DND-41 (cell line): ENCODE measurements around the gene TARDBP.
"Not testable (repeated sequence)": the region's sequence is repeated elsewhere in the genome, so short reads cannot be mapped to it uniquely, and the experiment has no call there.

Experiments
- ATAC-seq: fragments of 200-7000 bp; cut with Tn5 transposase; 3 replicates; pipeline ENCODE4 v1.9.1; 2021; ENCODE audit warnings: low read depth; ENCODE audit not compliant: insufficient read depth
- DNase-seq: peaks from one replicate; pipeline ENCODE4 v3.0.0-alpha.2; 2020
- H2AFZ ChIP-seq: 2 replicates; pipeline ENCODE4 v1.6.0; 2012; ENCODE audit warnings: low read depth, low read length
- H3K27ac ChIP-seq: 2 replicates; pipeline ENCODE4 v1.5.1; 2012; ENCODE audit warnings: low read length, inconsistent platforms
- H3K27me3 ChIP-seq: fragments of 200-600 bp; sonication (generic); 2 replicates; pipeline ENCODE4 v1.6.0; 2012; ENCODE audit warnings: low read length, mild to moderate bottlenecking, inconsistent platforms; ENCODE audit not compliant: insufficient read depth, poor library complexity
- H3K36me3 ChIP-seq: 2 replicates; pipeline ENCODE4 v1.5.1; 2012; ENCODE audit warnings: low read length, inconsistent platforms; ENCODE audit not compliant: insufficient read depth
- H3K4me1 ChIP-seq: 2 replicates; pipeline ENCODE4 v1.5.1; 2012; ENCODE audit warnings: mild to moderate bottlenecking, low read length; ENCODE audit not compliant: insufficient read depth
- H3K4me2 ChIP-seq: 2 replicates; pipeline ENCODE4 v1.6.0; 2012; ENCODE audit warnings: mild to moderate bottlenecking, moderate library complexity, low read length, inconsistent platforms; ENCODE audit not compliant: insufficient read depth
- H3K4me3 ChIP-seq, 2 experiments: fragments of 200-600 bp in 1 of 2; shearing (Covaris generic) in 1 of 2; 2 replicates each; pipeline ENCODE4 v1.5.1; 2012 to 2016; ENCODE audit warnings: inconsistent platforms in 2 of 2, low read length in 2 of 2, mild to moderate bottlenecking in 2 of 2, low read depth in 1 of 2, moderate library complexity in 1 of 2
- H3K79me2 ChIP-seq: 2 replicates; pipeline ENCODE4 v1.6.0; 2012; ENCODE audit warnings: low read length, inconsistent platforms; ENCODE audit not compliant: insufficient read depth
- H3K9ac ChIP-seq: 2 replicates; pipeline ENCODE4 v1.6.0; 2012; ENCODE audit warnings: low read depth, mild to moderate bottlenecking, inconsistent platforms, low read length, moderate library complexity
- H3K9me3 ChIP-seq: 2 replicates; pipeline ENCODE4 v1.5.1; 2012; ENCODE audit warnings: low read length, moderate library complexity, mild to moderate bottlenecking, inconsistent platforms; ENCODE audit not compliant: insufficient read depth, severe bottlenecking
- H4K20me1 ChIP-seq: 2 replicates; pipeline ENCODE4 v1.6.0; 2012; ENCODE audit warnings: low read length; ENCODE audit not compliant: insufficient read depth
- EZH2 ChIP-seq: IDR thresholded peaks from 3 replicates; pipeline ENCODE4 v1.6.1; 2012; ENCODE audit warnings: borderline replicate concordance, low read depth, mild to moderate bottlenecking, moderate library complexity, low read length, inconsistent platforms; ENCODE audit not compliant: severe bottlenecking
- TF ChIP-seq, protein P1 (sequence below): IDR thresholded peaks from 2 replicates; pipeline ENCODE4 v1.5.1; 2012; ENCODE audit warnings: borderline replicate concordance, low read length, moderate library complexity, mild to moderate bottlenecking; ENCODE audit not compliant: poor library complexity, severe bottlenecking; ENCODE audit errors: extremely low read depth

TARDBP gene

GRCh38 chr1:10987840-10988417, 24.5 kb upstream of the TARDBP start:
- Histone ChIP-seq H3K79me2 (no peaks in the 10 kb centered on the region), H3K4me3 (no peak overlapping the region), H4K20me1 (no peaks in the 10 kb centered on the region), H3K4me2 (no peak overlapping the region), H3K36me3 (no peaks in the 10 kb centered on the region), H3K27me3 (peaks cover 8% of the 10 kb centered on the region), H3K27ac (no peak overlapping the region), H3K4me1 (no peaks in the 10 kb centered on the region), H2AFZ (no peak overlapping the region), H3K9ac (no peak overlapping the region), H3K9me3 (no peaks in the 10 kb centered on the region)
- no peak for DNase-seq
- TF ChIP-seq, protein P1, sequence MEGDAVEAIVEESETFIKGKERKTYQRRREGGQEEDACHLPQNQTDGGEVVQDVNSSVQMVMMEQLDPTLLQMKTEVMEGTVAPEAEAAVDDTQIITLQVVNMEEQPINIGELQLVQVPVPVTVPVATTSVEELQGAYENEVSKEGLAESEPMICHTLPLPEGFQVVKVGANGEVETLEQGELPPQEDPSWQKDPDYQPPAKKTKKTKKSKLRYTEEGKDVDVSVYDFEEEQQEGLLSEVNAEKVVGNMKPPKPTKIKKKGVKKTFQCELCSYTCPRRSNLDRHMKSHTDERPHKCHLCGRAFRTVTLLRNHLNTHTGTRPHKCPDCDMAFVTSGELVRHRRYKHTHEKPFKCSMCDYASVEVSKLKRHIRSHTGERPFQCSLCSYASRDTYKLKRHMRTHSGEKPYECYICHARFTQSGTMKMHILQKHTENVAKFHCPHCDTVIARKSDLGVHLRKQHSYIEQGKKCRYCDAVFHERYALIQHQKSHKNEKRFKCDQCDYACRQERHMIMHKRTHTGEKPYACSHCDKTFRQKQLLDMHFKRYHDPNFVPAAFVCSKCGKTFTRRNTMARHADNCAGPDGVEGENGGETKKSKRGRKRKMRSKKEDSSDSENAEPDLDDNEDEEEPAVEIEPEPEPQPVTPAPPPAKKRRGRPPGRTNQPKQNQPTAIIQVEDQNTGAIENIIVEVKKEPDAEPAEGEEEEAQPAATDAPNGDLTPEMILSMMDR, result no peak
- TF ChIP-seq EZH2, result no peak
- no peak for ATAC-seq

- Histone ChIP-seq H3K27ac (no peak overlapping the region), H3K9me3 (no peaks in the 10 kb centered on the region), H3K4me1 (no peaks in the 10 kb centered on the region), H3K79me2 (no peaks in the 10 kb centered on the region), H3K4me2 (no peak overlapping the region), H3K36me3 (no peaks in the 10 kb centered on the region), H3K27me3 (peaks cover 8% of the 10 kb centered on the region), H3K4me3 (no peak overlapping the region), H2AFZ (no peak overlapping the region), H3K9ac (no peak overlapping the region), H4K20me1 (no peaks in the 10 kb centered on the region)
- no peak for ATAC-seq
- DNase-seq, result no peak
- TF ChIP-seq EZH2, result no peak
- TF ChIP-seq, protein P1, result no peak
Observed at GRCh38 chr1:10989095-10989494, 23.4 kb upstream of the TARDBP start.

- not testable (repeated sequence) for H3K4me3 ChIP-seq, H3K27ac ChIP-seq, H3K4me1 ChIP-seq, H4K20me1 ChIP-seq, H3K79me2 ChIP-seq, H3K4me2 ChIP-seq, DNase-seq, H3K9ac ChIP-seq, H3K27me3 ChIP-seq, ATAC-seq, H3K9me3 ChIP-seq, H3K36me3 ChIP-seq, H2AFZ ChIP-seq
Observed at GRCh38 chr1:10989920-10990516, 22.4 kb upstream of the TARDBP start.

DNA sequence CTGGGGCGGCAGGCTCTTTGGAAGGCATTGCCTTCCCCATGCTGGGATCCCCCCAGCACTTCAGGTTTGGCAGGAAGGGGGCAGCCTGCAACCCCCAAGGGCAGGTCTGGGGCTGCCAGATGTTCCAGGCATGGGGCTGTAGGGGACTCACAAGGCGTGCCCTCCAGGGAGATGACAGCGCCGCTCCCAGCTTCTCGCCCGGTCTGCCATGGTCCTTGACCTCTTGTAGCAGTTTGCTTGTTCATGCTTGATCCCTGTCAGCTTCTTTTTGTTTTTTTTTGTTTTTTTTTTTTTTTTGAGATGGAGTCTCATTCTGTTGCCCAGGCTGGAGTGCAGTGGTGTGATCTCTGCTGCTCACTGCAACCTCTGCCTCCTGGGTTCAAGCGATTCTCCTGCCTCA, 21.6 kb upstream of the TARDBP start:
- Histone ChIP-seq H3K27me3 (peaks cover 4% of the 10 kb centered on the region), H3K79me2 (no peaks in the 10 kb centered on the region), H3K9ac (no peak overlapping the region), H4K20me1 (no peaks in the 10 kb centered on the region), H2AFZ (no peak overlapping the region), H3K4me1 (no peaks in the 10 kb centered on the region), H3K27ac (no peak overlapping the region), H3K36me3 (no peaks in the 10 kb centered on the region), H3K4me3 (no peak overlapping the region), H3K4me2 (no peak overlapping the region), H3K9me3 (no peaks in the 10 kb centered on the region)
- DNase-seq (no peak), ATAC-seq (no peak)
- TF ChIP-seq, protein P1, result no peak
- TF ChIP-seq EZH2, result no peak

DNA sequence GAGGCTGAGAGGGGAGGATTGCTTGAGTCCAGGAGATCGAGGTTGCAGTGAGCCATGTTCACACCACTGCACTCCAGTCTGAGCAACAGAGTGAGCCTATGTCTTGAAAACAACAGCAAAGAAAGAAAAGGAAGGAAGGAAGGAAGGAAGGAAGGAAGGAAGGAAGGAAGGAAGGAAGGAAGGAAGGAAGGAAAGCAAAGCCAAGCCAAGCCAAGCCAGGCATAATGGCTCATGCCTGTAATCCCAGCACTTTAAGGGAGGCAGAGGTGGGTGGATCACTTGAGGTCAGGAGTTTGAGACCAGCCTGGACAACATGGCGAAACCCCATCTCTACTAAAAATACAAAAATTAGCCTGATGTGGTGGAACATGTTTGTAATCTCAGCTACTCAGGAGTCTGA, 20.4 kb upstream of the TARDBP start:
- H3K4me1 ChIP-seq, DNase-seq, H3K9ac ChIP-seq, H4K20me1 ChIP-seq, ATAC-seq, H3K27ac ChIP-seq, H2AFZ ChIP-seq, H3K4me3 ChIP-seq, H3K36me3 ChIP-seq, H3K79me2 ChIP-seq, H3K27me3 ChIP-seq, H3K9me3 ChIP-seq, H3K4me2 ChIP-seq: not testable (repeated sequence)
